Measurements from ENCODE around the gene CHST12. TPM values are rescaled to one million over a fixed set of nuclear protein-coding genes. Genes with fewer than 3 reads are reported as not detected.

Gene CHST12
- polyA plus RNA-seq, 1 donor from 2014 or later = 24.9 TPM

- peaks cover 0 to 5% (median 5%) of the 10 kb centered on the region in 3 donors for H3K9me3 Mint-ChIP-seq
- H3K27me3 Mint-ChIP-seq = no peaks in the 10 kb centered on the region
- peaks cover 9% of the 10 kb centered on the region for H3K36me3 Mint-ChIP-seq
- no peak overlapping the region for H3K4me3 Mint-ChIP-seq
- no peak overlapping the region for H3K27ac Mint-ChIP-seq
- H3K4me1 Mint-ChIP-seq = peaks cover 0 to 11% (median 4%) of the 10 kb centered on the region in 3 donors
Measured at GRCh38 chr7:2431260-2431867, 28.0 kb downstream of the CHST12 start.

DNA sequence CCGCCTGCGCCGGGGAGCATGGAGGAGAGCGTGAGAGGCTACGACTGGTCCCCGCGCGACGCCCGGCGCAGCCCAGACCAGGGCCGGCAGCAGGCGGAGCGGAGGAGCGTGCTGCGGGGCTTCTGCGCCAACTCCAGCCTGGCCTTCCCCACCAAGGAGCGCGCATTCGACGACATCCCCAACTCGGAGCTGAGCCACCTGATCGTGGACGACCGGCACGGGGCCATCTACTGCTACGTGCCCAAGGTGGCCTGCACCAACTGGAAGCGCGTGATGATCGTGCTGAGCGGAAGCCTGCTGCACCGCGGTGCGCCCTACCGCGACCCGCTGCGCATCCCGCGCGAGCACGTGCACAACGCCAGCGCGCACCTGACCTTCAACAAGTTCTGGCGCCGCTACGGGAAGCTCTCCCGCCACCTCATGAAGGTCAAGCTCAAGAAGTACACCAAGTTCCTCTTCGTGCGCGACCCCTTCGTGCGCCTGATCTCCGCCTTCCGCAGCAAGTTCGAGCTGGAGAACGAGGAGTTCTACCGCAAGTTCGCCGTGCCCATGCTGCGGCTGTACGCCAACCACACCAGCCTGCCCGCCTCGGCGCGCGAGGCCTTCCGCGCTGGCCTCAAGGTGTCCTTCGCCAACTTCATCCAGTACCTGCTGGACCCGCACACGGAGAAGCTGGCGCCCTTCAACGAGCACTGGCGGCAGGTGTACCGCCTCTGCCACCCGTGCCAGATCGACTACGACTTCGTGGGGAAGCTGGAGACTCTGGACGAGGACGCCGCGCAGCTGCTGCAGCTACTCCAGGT is 29.7 kb downstream of the CHST12 start:
- Mint-ChIP-seq H3K27ac (no peak overlapping the region), H3K4me1 (peaks cover 0 to 8% (median 4%) of the 10 kb centered on the region in 3 donors), H3K4me3 (no peak overlapping the region), H3K27me3 (no peaks in the 10 kb centered on the region), H3K36me3 (peaks cover 7% of the 10 kb centered on the region), H3K9me3 (peaks cover 0 to 5% (median 5%) of the 10 kb centered on the region in 3 donors)

DNA sequence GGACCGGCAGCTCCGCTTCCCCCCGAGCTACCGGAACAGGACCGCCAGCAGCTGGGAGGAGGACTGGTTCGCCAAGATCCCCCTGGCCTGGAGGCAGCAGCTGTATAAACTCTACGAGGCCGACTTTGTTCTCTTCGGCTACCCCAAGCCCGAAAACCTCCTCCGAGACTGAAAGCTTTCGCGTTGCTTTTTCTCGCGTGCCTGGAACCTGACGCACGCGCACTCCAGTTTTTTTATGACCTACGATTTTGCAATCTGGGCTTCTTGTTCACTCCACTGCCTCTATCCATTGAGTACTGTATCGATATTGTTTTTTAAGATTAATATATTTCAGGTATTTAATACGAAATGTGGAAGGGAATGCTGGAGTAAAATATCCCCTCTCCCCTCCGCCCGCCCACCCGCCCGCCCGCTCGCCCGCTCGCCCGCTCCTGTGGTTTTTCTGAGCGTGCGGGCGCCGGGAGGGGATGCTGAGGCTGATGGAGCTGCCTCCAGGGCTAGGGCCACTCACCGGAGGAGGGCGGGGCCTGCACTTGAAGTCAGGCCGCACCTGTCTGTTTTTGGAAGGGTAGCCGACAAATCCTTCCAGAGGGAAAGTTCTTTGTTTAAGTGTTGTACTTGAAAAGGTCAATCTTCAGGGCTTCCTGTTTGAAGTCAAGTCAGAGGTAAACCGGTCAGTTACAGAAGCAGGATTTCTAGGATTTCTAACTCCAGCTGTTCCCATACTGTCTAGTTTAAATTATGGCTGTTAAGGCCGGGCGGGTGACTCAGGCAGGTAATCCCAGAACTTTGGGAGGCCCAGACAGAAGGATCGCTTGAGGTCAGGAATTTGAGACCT is 30.5 kb downstream of the CHST12 start:
- peaks cover 0 to 5% (median 5%) of the 10 kb centered on the region in 3 donors for H3K9me3 Mint-ChIP-seq
- H3K4me1 Mint-ChIP-seq = peaks cover 0 to 8% (median 4%) of the 10 kb centered on the region in 3 donors
- H3K36me3 Mint-ChIP-seq = peaks cover 7% of the 10 kb centered on the region
- H3K27ac Mint-ChIP-seq = no peak overlapping the region
- no peak overlapping the region for H3K4me3 Mint-ChIP-seq
- no peaks in the 10 kb centered on the region for H3K27me3 Mint-ChIP-seq

DNA sequence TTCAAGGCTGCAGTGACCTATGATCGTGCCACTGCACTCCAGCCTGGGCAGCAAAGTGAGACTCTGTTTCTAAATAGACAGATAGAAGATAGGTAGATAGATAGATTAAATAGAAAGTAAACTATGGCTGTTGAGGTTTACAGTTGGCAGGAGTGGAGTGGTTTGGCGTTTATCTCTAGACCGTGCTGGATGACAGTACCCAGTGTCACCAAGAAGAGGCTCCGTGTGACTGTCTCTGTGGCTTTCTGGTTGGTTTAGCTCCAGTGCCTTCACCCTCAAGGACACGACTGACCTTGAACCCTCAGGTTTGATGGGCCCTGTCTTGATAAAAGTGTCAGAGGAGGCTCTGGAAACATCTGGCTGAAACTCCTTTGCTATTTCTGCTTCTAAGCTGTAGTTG is 31.7 kb downstream of the CHST12 start:
- Mint-ChIP-seq H3K4me3 (no peak overlapping the region), H3K36me3 (peaks cover 5% of the 10 kb centered on the region), H3K9me3 (peaks cover 0 to 5% (median 5%) of the 10 kb centered on the region in 3 donors), H3K27me3 (no peaks in the 10 kb centered on the region), H3K27ac (no peak overlapping the region), H3K4me1 (peaks cover 0 to 6% (median 4%) of the 10 kb centered on the region in 3 donors)

DNA sequence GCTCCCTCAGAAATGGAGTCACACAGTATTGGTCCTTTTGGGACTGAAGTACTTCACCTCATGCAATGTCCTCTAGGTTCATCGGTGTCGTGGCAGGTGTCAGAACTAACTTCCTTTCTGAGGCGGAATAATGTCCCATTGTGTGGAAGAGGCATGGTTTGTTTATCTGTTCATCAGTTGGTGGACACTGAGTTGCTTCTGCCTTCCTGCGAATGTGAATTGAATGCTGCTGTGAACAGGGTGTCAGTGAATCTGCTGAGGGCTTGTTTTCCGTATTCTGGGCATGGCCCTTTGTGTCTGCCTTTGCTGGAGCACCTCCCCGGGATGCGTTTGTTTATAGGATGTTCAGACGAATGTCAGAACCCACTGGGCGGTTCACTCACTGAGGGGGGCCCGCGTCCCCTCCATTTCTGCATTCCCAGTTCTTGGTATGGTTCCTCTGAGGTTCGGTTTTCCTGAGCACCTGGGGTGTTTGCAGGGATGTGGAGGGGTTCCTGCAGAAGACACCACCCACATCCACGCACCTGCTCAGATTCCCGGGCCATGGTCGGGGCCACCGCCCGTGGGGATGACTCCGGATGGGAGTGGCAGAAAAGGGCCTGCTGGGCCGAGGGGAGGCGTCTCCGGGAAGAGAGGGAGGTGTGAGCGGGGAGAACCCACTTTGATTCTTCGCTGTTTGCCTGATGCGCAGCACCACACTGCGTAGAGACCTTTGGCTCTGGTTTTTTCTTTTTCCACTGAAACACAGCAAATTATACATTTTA is 33.1 kb downstream of the CHST12 start:
- no peak overlapping the region for H3K27ac Mint-ChIP-seq
- no peaks in the 10 kb centered on the region for H3K36me3 Mint-ChIP-seq

GRCh38 chr7:2437136-2437535 is 33.7 kb downstream of the CHST12 start:
- no peaks in the 10 kb centered on the region for H3K9me3 Mint-ChIP-seq
- H3K27ac Mint-ChIP-seq = no peak overlapping the region
- H3K4me1 Mint-ChIP-seq = peaks cover 0 to 6% (median 0%) of the 10 kb centered on the region in 3 donors
- H3K27me3 Mint-ChIP-seq = no peaks in the 10 kb centered on the region
- H3K4me3 Mint-ChIP-seq = no peak overlapping the region
- no peaks in the 10 kb centered on the region for H3K36me3 Mint-ChIP-seq

More for the DNA sequence above, 33.1 kb downstream of the CHST12 start:
- Mint-ChIP-seq H3K9me3 (no peaks in the 10 kb centered on the region), H3K27me3 (no peaks in the 10 kb centered on the region), H3K4me1 (peaks cover 0 to 6% (median 0%) of the 10 kb centered on the region in 3 donors), H3K4me3 (no peak overlapping the region)

DNA sequence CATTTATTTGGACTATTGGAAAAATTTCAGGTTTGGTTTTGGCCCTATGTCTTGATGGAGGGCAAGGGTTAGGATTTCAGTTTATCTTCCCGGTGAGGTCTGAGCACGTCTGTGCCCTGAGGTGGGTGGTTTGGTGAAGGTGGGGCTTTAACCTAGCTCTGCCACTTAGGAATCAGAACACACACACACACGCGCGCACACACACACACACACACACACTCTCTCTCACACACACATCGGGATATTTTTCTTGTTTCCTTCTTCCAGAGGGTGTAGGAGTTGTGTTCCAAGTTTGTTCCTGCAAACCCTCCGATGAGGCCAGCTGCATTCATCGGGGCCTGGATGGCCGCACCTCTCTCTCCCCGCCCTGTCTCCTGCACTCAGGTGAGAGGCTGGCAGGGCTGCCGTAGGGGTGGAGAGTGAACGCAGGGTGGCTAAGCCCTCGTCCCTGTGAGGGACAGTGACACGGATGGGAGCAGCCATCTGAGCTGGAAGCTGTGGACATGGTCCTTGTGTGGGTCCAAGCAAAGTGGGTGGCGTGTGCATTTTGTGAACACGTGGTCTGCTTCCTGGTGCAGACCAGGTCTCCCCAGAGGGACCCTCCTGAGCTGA is 34.2 kb downstream of the CHST12 start:
- no peak overlapping the region for H3K4me3 Mint-ChIP-seq

GRCh38 chr7:2438186-2438585 is 34.8 kb downstream of the CHST12 start:
- H3K4me3 Mint-ChIP-seq = no peak overlapping the region
- no peaks in the 10 kb centered on the region for H3K9me3 Mint-ChIP-seq
- H3K36me3 Mint-ChIP-seq = no peaks in the 10 kb centered on the region
- peaks cover 0 to 6% (median 0%) of the 10 kb centered on the region in 3 donors for H3K4me1 Mint-ChIP-seq
- H3K27ac Mint-ChIP-seq = no peak overlapping the region
- no peaks in the 10 kb centered on the region for H3K27me3 Mint-ChIP-seq

More for the DNA sequence above, 34.2 kb downstream of the CHST12 start:
- Mint-ChIP-seq H3K9me3 (no peaks in the 10 kb centered on the region), H3K27ac (no peak overlapping the region), H3K36me3 (no peaks in the 10 kb centered on the region), H3K27me3 (no peaks in the 10 kb centered on the region), H3K4me1 (peaks cover 0 to 6% (median 0%) of the 10 kb centered on the region in 3 donors)

DNA sequence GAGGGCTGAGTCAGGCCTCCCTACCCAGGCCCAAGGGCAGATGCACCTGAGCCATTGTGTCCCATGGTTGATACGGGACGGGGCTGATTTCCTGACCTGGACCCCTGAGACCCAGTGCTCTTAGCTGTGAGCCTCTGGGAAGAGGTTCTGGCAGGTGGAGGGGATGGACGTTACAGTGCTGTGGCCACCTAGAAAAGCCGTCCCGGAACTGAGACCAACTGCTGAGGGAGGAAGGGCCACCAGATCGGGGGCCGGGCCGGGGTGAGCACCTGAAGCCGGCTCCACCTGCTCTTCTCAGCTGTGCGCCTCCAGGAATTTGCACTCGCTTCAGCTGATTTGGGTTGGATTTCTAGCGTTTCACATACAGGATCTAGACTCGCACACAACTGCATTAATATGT is 35.4 kb downstream of the CHST12 start:
- no peaks in the 10 kb centered on the region for H3K36me3 Mint-ChIP-seq
- H3K4me3 Mint-ChIP-seq = no peak overlapping the region
- H3K9me3 Mint-ChIP-seq = no peaks in the 10 kb centered on the region
- H3K4me1 Mint-ChIP-seq = peaks cover 0 to 6% (median 0%) of the 10 kb centered on the region in 3 donors
- no peak overlapping the region for H3K27ac Mint-ChIP-seq
- no peaks in the 10 kb centered on the region for H3K27me3 Mint-ChIP-seq

- H3K9me3 Mint-ChIP-seq = no peaks in the 10 kb centered on the region
- H3K27ac Mint-ChIP-seq = no peak overlapping the region
- peaks cover 0 to 3% (median 0%) of the 10 kb centered on the region in 3 donors for H3K4me1 Mint-ChIP-seq
- no peaks in the 10 kb centered on the region for H3K27me3 Mint-ChIP-seq
- H3K36me3 Mint-ChIP-seq = no peaks in the 10 kb centered on the region
- no peak overlapping the region for H3K4me3 Mint-ChIP-seq
Measured at GRCh38 chr7:2440608-2441245, 37.3 kb downstream of the CHST12 start.

GRCh38 chr7:2441430-2442058 is 38.1 kb downstream of the CHST12 start:
- H3K4me1 Mint-ChIP-seq = peaks cover 0 to 3% (median 0%) of the 10 kb centered on the region in 3 donors
- no peak overlapping the region for H3K27ac Mint-ChIP-seq
- no peak overlapping the region for H3K4me3 Mint-ChIP-seq
- H3K9me3 Mint-ChIP-seq = no peaks in the 10 kb centered on the region
- H3K36me3 Mint-ChIP-seq = no peaks in the 10 kb centered on the region
- H3K27me3 Mint-ChIP-seq = no peaks in the 10 kb centered on the region

GRCh38 chr7:2443491-2443890 is 40.1 kb downstream of the CHST12 start:
- Mint-ChIP-seq H3K4me3 (no peak overlapping the region), H3K4me1 (peaks cover 0 to 3% (median 0%) of the 10 kb centered on the region in 3 donors), H3K27ac (no peak overlapping the region), H3K9me3 (no peaks in the 10 kb centered on the region), H3K27me3 (no peaks in the 10 kb centered on the region), H3K36me3 (peaks cover 2% of the 10 kb centered on the region)

DNA sequence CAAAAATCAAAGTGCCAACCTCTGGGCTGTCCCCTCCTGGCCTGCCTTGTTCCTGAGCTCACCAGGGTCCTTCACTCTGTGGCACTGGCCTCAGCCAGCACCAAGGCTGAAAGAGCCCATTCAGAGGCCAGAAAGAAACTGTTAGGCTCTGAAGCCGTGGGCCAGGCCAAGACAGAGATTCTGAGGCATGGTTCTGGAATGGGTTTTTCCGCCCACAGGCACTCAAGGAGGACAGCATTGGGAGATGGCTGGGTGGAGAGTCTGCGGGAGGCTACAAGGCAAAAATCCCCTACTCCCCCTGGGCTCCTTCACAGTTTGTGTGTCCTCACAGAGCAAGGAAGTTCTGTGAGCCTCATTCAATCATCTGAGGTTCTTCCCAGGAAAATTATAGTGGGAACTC is 41.1 kb downstream of the CHST12 start:
- no peak overlapping the region for H3K4me3 Mint-ChIP-seq
- no peaks in the 10 kb centered on the region for H3K9me3 Mint-ChIP-seq
- peaks cover 0 to 3% (median 0%) of the 10 kb centered on the region in 3 donors for H3K4me1 Mint-ChIP-seq
- no peak overlapping the region for H3K27ac Mint-ChIP-seq
- H3K36me3 Mint-ChIP-seq = peaks cover 2% of the 10 kb centered on the region
- no peaks in the 10 kb centered on the region for H3K27me3 Mint-ChIP-seq
